HepG2 (cell line): ENCODE data around the gene ACOT8. TPM values are rescaled to one million over a fixed set of nuclear protein-coding genes. Genes with fewer than 3 reads are reported as not detected.

Source experiments
- CCDC6 ChIP-seq: sonication (generic); formaldehyde crosslinking; IDR thresholded peaks from 2 replicates; pipeline ENCODE4 v1.8.1; 2022; ENCODE audit warnings: mild to moderate bottlenecking, missing genetic modification reagents, moderate library complexity
- EP300 ChIP-seq, 3 experiments: sonication (generic) in 1 of 3; formaldehyde crosslinking in 1 of 3; IDR thresholded peaks; 2 replicates each; pipeline versions ENCODE4 v1.5.1 to v1.6.1; 2011 to 2020; ENCODE audit warnings: low read depth in 2 of 3, low read length in 2 of 3, borderline replicate concordance in 1 of 3, improper control_type of control experiment in 1 of 3, mild to moderate bottlenecking in 1 of 3, missing genetic modification reagents in 1 of 3, moderate library complexity in 1 of 3
- ETS1 ChIP-seq: sonication (generic); formaldehyde crosslinking; IDR thresholded peaks from 2 replicates; pipeline ENCODE4 v1.4.0; 2020; ENCODE audit warnings: missing genetic modification reagents
- HOMEZ ChIP-seq: IDR thresholded peaks from 2 replicates; pipeline ENCODE4 v1.6.1; 2016; ENCODE audit warnings: low read depth
- MYPOP ChIP-seq: sonication (generic); formaldehyde crosslinking; IDR thresholded peaks from 2 replicates; pipeline ENCODE4 v1.8.1; 2023; ENCODE audit warnings: mild to moderate bottlenecking, moderate library complexity, missing genetic modification reagents
- NFKB2 ChIP-seq: sonication (generic); formaldehyde crosslinking; IDR thresholded peaks from 2 replicates; pipeline ENCODE4 v1.4.0; 2020; ENCODE audit warnings: missing genetic modification reagents, borderline replicate concordance
- SCMH1 ChIP-seq: sonication (generic); formaldehyde crosslinking; IDR thresholded peaks from 2 replicates; pipeline ENCODE4 v1.9.0; 2021; ENCODE audit warnings: missing genetic modification reagents, mild to moderate bottlenecking, borderline replicate concordance
- SRY ChIP-seq: sonication (generic); formaldehyde crosslinking; IDR thresholded peaks from 2 replicates; pipeline ENCODE4 v1.8.0; 2022; ENCODE audit warnings: mild to moderate bottlenecking, missing genetic modification reagents
- ZBTB8A ChIP-seq: sonication (generic); formaldehyde crosslinking; IDR thresholded peaks from 2 replicates; pipeline ENCODE4 v1.4.0; 2020; ENCODE audit warnings: mild to moderate bottlenecking, low read depth, missing genetic modification reagents, borderline replicate concordance
- ZFAT ChIP-seq: sonication (generic); formaldehyde crosslinking; conservative IDR thresholded peaks from 2 replicates; pipeline ENCODE4 v1.8.1; 2023; ENCODE audit warnings: missing genetic modification reagents, inconsistent platforms
- ZNF543 ChIP-seq: sonication (generic); formaldehyde crosslinking; IDR thresholded peaks from 2 replicates; pipeline ENCODE4 v1.4.0; 2020; ENCODE audit warnings: mild to moderate bottlenecking, missing genetic modification reagents
- ZNF766 ChIP-seq: sonication (generic); formaldehyde crosslinking; IDR thresholded peaks from 2 replicates; pipeline ENCODE4 v1.5.0; 2020; ENCODE audit warnings: missing genetic modification reagents, borderline replicate concordance
- ZSCAN12 ChIP-seq: sonication (generic); formaldehyde crosslinking; IDR thresholded peaks from 2 replicates; pipeline ENCODE4 v1.9.0; 2021; ENCODE audit warnings: mild to moderate bottlenecking, missing genetic modification reagents
- polyA plus RNA-seq, 8 experiments: library from polyadenylated mRNA; depleted of rRNA in 3 of 8; stranded (reverse) in 7 of 8; unstranded in 1 of 8; fragments of >200 nt; fragmentation: Illumina TruSeq in 4 of 8; extraction: Trizol in 4 of 8; gene quantifications; 2 replicates each; pipeline versions ENCODE4 v1.2.1 to v1.2.3, GENCODE V29; 2011 to 2016; ENCODE audit warnings: low read depth in 4 of 8, missing spikeins in 1 of 8, mixed read lengths in 1 of 8; ENCODE audit not compliant: insufficient read depth in 1 of 8
- total RNA-seq, 5 experiments: library from RNA; depleted of rRNA; stranded (reverse); fragments of >200 nt; fragmentation: Illumina TruSeq; extraction: Trizol; gene quantifications; 2 replicates each; pipeline ENCODE4 v1.2.3, GENCODE V29; 2016; ENCODE audit warnings: low read depth in 1 of 5
- TF ChIP-seq, protein P1 (sequence below): sonication (generic); formaldehyde crosslinking; conservative IDR thresholded peaks from 2 replicates; pipeline ENCODE4 v1.8.0; 2022; ENCODE audit warnings: missing genetic modification reagents
- TF ChIP-seq, protein P2 (sequence below): sonication (generic); formaldehyde crosslinking; IDR thresholded peaks from 2 replicates; pipeline ENCODE4 v1.5.0; 2020; ENCODE audit warnings: mild to moderate bottlenecking, missing genetic modification reagents, moderate library complexity
- TF ChIP-seq, protein P3 (sequence below), 2 experiments: sonication (generic) in 1 of 2; formaldehyde crosslinking in 1 of 2; IDR thresholded peaks; 2 replicates each; pipeline versions ENCODE4 v1.5.1 to v1.6.1; 2011 to 2020; ENCODE audit warnings: borderline replicate concordance in 1 of 2, low read depth in 1 of 2, low read length in 1 of 2, mild to moderate bottlenecking in 1 of 2, missing genetic modification reagents in 1 of 2, moderate library complexity in 1 of 2

The ACOT8 gene
- total and polyA plus RNA-seq, 2 of the 13 experiments (the other 11 are each of a cell fraction or from before 2014, with no cell fraction given), result 31.4 to 45.5 TPM

GRCh38 chr20:45890077-45890984, 33.1 kb upstream of the ACOT8 start (continued):
- TF ChIP-seq SCMH1 (CRISPR knock-in tag) (no peak), ZNF766 (CRISPR knock-in tag) (no peak; the same call in 1 of the 2 replicates), EP300 (IDR thresholded peaks at IDR 0.05; ENCODE audit: low read depth in 2 of 2, low read length in 2 of 2) (no peak; a peak in 1 of 4 replicates), EP300 (CRISPR knock-in tag; IDR thresholded peaks at IDR 0.05; ENCODE audit: borderline replicate concordance) (peak; percentile 51; the same call in 1 of the 2 replicates), NFKB2 (CRISPR knock-in tag) (no peak), CCDC6 (CRISPR knock-in tag) (peak; percentile 97), ETS1 (CRISPR knock-in tag) (peak; percentile 73; the same call in 1 of the 2 replicates), ZBTB8A (CRISPR knock-in tag) (no peak), MYPOP (no peak; the same call in 1 of the 2 replicates), ZNF543 (CRISPR knock-in tag) (no peak), SRY (CRISPR knock-in tag) (peak; percentile 95), ZSCAN12 (CRISPR knock-in tag) (0 out of 2 replicates have a peak, but pooled peaks have one; percentile 8), HOMEZ (peak; percentile 85), ZFAT (CRISPR knock-in tag) (no peak; the same call in 1 of the 2 replicates)
- TF ChIP-seq, protein P1, sequence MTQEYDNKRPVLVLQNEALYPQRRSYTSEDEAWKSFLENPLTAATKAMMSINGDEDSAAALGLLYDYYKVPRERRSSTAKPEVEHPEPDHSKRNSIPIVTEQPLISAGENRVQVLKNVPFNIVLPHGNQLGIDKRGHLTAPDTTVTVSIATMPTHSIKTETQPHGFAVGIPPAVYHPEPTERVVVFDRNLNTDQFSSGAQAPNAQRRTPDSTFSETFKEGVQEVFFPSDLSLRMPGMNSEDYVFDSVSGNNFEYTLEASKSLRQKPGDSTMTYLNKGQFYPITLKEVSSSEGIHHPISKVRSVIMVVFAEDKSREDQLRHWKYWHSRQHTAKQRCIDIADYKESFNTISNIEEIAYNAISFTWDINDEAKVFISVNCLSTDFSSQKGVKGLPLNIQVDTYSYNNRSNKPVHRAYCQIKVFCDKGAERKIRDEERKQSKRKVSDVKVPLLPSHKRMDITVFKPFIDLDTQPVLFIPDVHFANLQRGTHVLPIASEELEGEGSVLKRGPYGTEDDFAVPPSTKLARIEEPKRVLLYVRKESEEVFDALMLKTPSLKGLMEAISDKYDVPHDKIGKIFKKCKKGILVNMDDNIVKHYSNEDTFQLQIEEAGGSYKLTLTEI (CRISPR knock-in tag), result no peak
- TF ChIP-seq, protein P2, sequence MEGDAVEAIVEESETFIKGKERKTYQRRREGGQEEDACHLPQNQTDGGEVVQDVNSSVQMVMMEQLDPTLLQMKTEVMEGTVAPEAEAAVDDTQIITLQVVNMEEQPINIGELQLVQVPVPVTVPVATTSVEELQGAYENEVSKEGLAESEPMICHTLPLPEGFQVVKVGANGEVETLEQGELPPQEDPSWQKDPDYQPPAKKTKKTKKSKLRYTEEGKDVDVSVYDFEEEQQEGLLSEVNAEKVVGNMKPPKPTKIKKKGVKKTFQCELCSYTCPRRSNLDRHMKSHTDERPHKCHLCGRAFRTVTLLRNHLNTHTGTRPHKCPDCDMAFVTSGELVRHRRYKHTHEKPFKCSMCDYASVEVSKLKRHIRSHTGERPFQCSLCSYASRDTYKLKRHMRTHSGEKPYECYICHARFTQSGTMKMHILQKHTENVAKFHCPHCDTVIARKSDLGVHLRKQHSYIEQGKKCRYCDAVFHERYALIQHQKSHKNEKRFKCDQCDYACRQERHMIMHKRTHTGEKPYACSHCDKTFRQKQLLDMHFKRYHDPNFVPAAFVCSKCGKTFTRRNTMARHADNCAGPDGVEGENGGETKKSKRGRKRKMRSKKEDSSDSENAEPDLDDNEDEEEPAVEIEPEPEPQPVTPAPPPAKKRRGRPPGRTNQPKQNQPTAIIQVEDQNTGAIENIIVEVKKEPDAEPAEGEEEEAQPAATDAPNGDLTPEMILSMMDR (CRISPR knock-in tag), result peak; percentile 98
- TF ChIP-seq, protein P3, sequence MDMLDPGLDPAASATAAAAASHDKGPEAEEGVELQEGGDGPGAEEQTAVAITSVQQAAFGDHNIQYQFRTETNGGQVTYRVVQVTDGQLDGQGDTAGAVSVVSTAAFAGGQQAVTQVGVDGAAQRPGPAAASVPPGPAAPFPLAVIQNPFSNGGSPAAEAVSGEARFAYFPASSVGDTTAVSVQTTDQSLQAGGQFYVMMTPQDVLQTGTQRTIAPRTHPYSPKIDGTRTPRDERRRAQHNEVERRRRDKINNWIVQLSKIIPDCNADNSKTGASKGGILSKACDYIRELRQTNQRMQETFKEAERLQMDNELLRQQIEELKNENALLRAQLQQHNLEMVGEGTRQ (IDR thresholded peaks at IDR 0.05; ENCODE audit: low read depth, low read length), result no peak
- TF ChIP-seq, protein P3 (CRISPR knock-in tag; IDR thresholded peaks at IDR 0.05; ENCODE audit: borderline replicate concordance), result no peak
